Measurements from ENCODE around the gene ALDH8A1. TPM values are rescaled to one million over a fixed set of nuclear protein-coding genes. Genes with fewer than 3 reads are reported as not detected.

The ALDH8A1 gene
- total RNA-seq, 3 donors from 2014 or later = 0.48 to 2.3 (median 0.75) TPM

- Histone ChIP-seq H3K9me3 (no peaks in the 10 kb centered on the region), H3K36me3 (ENCODE audit: low read depth) (no peaks in the 10 kb centered on the region), H3K4me1 (ENCODE audit: low read depth) (no peaks in the 10 kb centered on the region), H3K4me3 (no peak overlapping the region)
- DNase-seq (no peak), ATAC-seq (no peak)
- intact Hi-C loops (cut with DNase I, micrococcal nuclease) = no loop called here
- TF ChIP-seq CTCF (IDR thresholded peaks at IDR 0.05) = no peak
Measured at GRCh38 chr6:134992155-134992554, 42.3 kb upstream of the ALDH8A1 start.

- intact Hi-C loops (cut with DNase I, micrococcal nuclease) = no loop called here
- DNase-seq = no peak
- Histone ChIP-seq H3K4me3 (no peak overlapping the region), H3K4me1 (ENCODE audit: low read depth) (no peaks in the 10 kb centered on the region), H3K36me3 (ENCODE audit: low read depth) (no peaks in the 10 kb centered on the region), H3K9me3 (no peaks in the 10 kb centered on the region)
- TF ChIP-seq CTCF (IDR thresholded peaks at IDR 0.05) = no peak
- no peak for ATAC-seq
Measured at GRCh38 chr6:134990262-134990661, 40.4 kb upstream of the ALDH8A1 start.

- ATAC-seq (no peak), DNase-seq (no peak)
- H3K4me1 ChIP-seq (ENCODE audit: low read depth) = no peaks in the 10 kb centered on the region
- TF ChIP-seq CTCF (IDR thresholded peaks at IDR 0.05) = no peak
- peaks cover 3% of the 10 kb centered on the region for H3K36me3 ChIP-seq (ENCODE audit: low read depth)
- H3K9me3 ChIP-seq = no peaks in the 10 kb centered on the region
- intact Hi-C loops (cut with DNase I, micrococcal nuclease) = no loop called here
- no peak overlapping the region for H3K4me3 ChIP-seq
Measured at GRCh38 chr6:134984821-134985220, 34.9 kb upstream of the ALDH8A1 start.

- H3K4me1 ChIP-seq (ENCODE audit: low read depth) = no peaks in the 10 kb centered on the region
- no peak for TF ChIP-seq CTCF (IDR thresholded peaks at IDR 0.05)
- H3K9me3 ChIP-seq = no peaks in the 10 kb centered on the region
- H3K36me3 ChIP-seq (ENCODE audit: low read depth) = peaks cover 3% of the 10 kb centered on the region
- intact Hi-C loops (cut with DNase I, micrococcal nuclease) = no loop called here
- H3K4me3 ChIP-seq = no peak overlapping the region
- DNase-seq (no peak), ATAC-seq (no peak)
Measured at GRCh38 chr6:134983823-134984222, 33.9 kb upstream of the ALDH8A1 start.

- intact Hi-C loops (cut with DNase I, micrococcal nuclease) = no loop called here
- TF ChIP-seq CTCF (IDR thresholded peaks at IDR 0.05) = no peak
- no peak for DNase-seq
- H3K4me1 ChIP-seq (ENCODE audit: low read depth) = no peaks in the 10 kb centered on the region
- H3K9me3 ChIP-seq = no peaks in the 10 kb centered on the region
- no peak for ATAC-seq
- H3K36me3 ChIP-seq (ENCODE audit: low read depth) = peaks cover 3% of the 10 kb centered on the region
- H3K4me3 ChIP-seq = no peak overlapping the region
Measured at GRCh38 chr6:134982161-134982560, 32.3 kb upstream of the ALDH8A1 start.

GRCh38 chr6:134980846-134981245, 30.9 kb upstream of the ALDH8A1 start:
- no peaks in the 10 kb centered on the region for H3K4me1 ChIP-seq (ENCODE audit: low read depth)
- H3K4me3 ChIP-seq = no peak overlapping the region
- intact Hi-C loops (cut with DNase I, micrococcal nuclease) = no loop called here
- no peak for ATAC-seq
- no peaks in the 10 kb centered on the region for H3K9me3 ChIP-seq
- DNase-seq = no peak
- H3K36me3 ChIP-seq (ENCODE audit: low read depth) = peaks cover 3% of the 10 kb centered on the region
- no peak for TF ChIP-seq CTCF (IDR thresholded peaks at IDR 0.05)
